Metanephros (tissue), 1 donor: ENCODE measurements around the gene CNTN2. TPM values are rescaled to one million over a fixed set of nuclear protein-coding genes. Genes with fewer than 3 reads are reported as not detected.

ENCODE experiments used
- total RNA-seq: library from RNA; depleted of rRNA; stranded (reverse); fragments of >200 nt; gene quantifications from one replicate; pipeline ENCODE4 v1.2.3, GENCODE V29; 2014

Gene CNTN2
- total RNA-seq: 1.8 TPM

DNA sequence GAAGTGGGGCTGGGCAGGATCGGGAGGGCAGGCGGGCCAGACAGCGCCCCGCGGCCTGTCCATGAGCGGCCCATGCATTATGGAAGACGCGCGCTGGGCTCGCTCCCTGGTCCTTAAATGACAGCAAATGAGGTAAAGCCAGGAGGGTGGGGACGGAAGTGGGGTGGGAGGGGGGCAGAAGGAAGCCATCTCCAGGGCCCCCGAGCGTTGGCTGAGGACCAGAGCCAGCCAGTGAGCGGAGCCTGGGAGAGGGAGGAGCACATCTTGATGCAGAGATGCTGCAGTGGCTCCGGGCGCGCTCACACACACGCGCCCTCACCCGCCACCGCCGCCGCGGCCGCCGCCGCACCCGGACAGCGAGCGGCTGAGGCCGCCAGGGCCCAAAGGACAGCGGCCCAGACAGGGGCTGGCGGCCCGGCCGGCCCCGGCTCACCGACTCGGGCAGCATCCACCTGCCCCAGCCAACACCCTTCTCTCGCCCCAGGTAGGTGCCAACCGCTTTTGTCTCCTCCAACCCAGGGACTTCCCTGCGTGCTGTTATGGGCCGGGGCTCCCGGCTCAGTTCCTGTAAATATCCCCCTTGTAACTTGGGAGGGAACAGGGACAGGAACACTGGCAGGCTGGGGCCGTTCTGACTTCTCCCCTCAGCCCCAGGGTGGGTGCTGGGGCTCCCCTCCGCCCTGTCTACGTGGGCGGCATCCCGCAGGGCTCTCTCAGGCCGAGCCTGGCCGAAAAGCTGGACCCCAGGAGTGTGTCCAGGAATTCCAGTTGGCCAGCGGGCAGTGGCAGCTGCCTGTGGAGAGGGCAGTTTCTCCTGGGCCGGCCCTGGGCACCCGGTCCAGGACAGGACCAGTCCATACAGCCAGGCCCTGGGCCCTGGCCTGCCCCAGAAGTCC, at the start of gene CNTN2:
CNTN2 (plus strand) TSS at position 302 of the 896 bp plus-strand sequence. CDS start 9,974 bp downstream, outside the sequence.

GRCh38 chr1:205084360-205084759, 41.3 kb downstream of the CNTN2 start, which contains the start of gene TMEM81:
Gene TMEM81 (minus strand): TSS chr1:205084460. CDS start chr1:205084320, 140 bp downstream.

GRCh38 chr1:205121660-205122488, 78.9 kb downstream of the CNTN2 start, which contains the start of gene RBBP5:
Gene RBBP5 (minus strand): TSS chr1:205121978. CDS start chr1:205121873, 105 bp downstream.

Other genes starting within 250 kb of the CNTN2 start
- gene NFASC, start 172.3 kb upstream of the CNTN2 start, total RNA-seq: 24.3 TPM
- 2.1 TPM for gene TMEM81, start 41.2 kb downstream of the CNTN2 start, total RNA-seq
- 16.0 TPM for gene RBBP5, start 78.8 kb downstream of the CNTN2 start, total RNA-seq
- 20.0 TPM for gene DSTYK, start 168.5 kb downstream of the CNTN2 start, total RNA-seq
- gene TMCC2, start 184.7 kb downstream of the CNTN2 start, total RNA-seq: 27.7 TPM